GM21619 (cell line): ENCODE measurements around the gene TAAR5.
"Not testable (repeated sequence)": the region's sequence is repeated elsewhere in the genome, so short reads cannot be mapped to it uniquely, and the experiment has no call there.

Experiments used
- ATAC-seq: cut with Tn5 transposase; IDR thresholded peaks from one replicate; pipeline ENCODE4 v1.9.1; 2021; ENCODE audit not compliant: unreplicated experiment

The TAAR5 gene

GRCh38 chr6:132589454-132589853 is at the start of gene TAAR5:
TSS of gene TAAR5 (minus strand) at chr6:132589741. CDS start at chr6:132589686, 55 bp downstream.
- ATAC-seq = no peak

GRCh38 chr6:132637135-132637534 is 47.6 kb upstream of the TAAR5 start:
- not testable (repeated sequence) for ATAC-seq

GRCh38 chr6:132635906-132636305 is 46.4 kb upstream of the TAAR5 start:
- ATAC-seq = not testable (repeated sequence)

- not testable (repeated sequence) for ATAC-seq
These were observed 45.7 kb upstream of the TAAR5 start for GRCh38 chr6:132635288-132635687.

- no peak for ATAC-seq
These were observed 45.3 kb upstream of the TAAR5 start for GRCh38 chr6:132634796-132635195.

- no peak for ATAC-seq
These were observed 43.8 kb upstream of the TAAR5 start for GRCh38 chr6:132633362-132633761.

GRCh38 chr6:132624175-132624574 is 34.6 kb upstream of the TAAR5 start, which contains the start of gene TAAR2:
TSS of gene TAAR2 (minus strand) at chr6:132624275. CDS start at chr6:132624275, 0 bp downstream.
- no peak for ATAC-seq

GRCh38 chr6:132623106-132623845 is 33.7 kb upstream of the TAAR5 start:
- ATAC-seq = no peak

GRCh38 chr6:132616677-132617076 is 27.1 kb upstream of the TAAR5 start:
- no peak for ATAC-seq

- peak; percentile 64 for ATAC-seq
These were observed 25.0 kb upstream of the TAAR5 start for GRCh38 chr6:132614554-132614953.

- ATAC-seq = peak; percentile 45
These were observed 23.0 kb upstream of the TAAR5 start for GRCh38 chr6:132612449-132613108.

GRCh38 chr6:132611616-132612015 is 22.1 kb upstream of the TAAR5 start:
- ATAC-seq = no peak

GRCh38 chr6:132607544-132608233 is 18.1 kb upstream of the TAAR5 start:
- ATAC-seq = peak; percentile 84

- no peak for ATAC-seq
These were observed 15.2 kb upstream of the TAAR5 start for GRCh38 chr6:132604635-132605152.

- not testable (repeated sequence) for ATAC-seq
These were observed 11.4 kb upstream of the TAAR5 start for GRCh38 chr6:132600900-132601299.

- ATAC-seq = peak; percentile 85
These were observed 8.9 kb upstream of the TAAR5 start for GRCh38 chr6:132598473-132598872.

- no peak for ATAC-seq
These were observed 6.7 kb upstream of the TAAR5 start for GRCh38 chr6:132596201-132596600.

GRCh38 chr6:132592855-132593254 is 3.3 kb upstream of the TAAR5 start:
- ATAC-seq = no peak

GRCh38 chr6:132590362-132590761 is 821 bp upstream of the TAAR5 start:
- ATAC-seq = no peak

GRCh38 chr6:132587424-132587823 is 2.1 kb downstream of the TAAR5 start:
- no peak for ATAC-seq

- no peak for ATAC-seq
These were observed 4.8 kb downstream of the TAAR5 start for GRCh38 chr6:132584698-132585097.
